ENCODE data around the gene FRG1.
"Not testable (repeated sequence)": the region's sequence is repeated elsewhere in the genome, so short reads cannot be mapped to it uniquely, and the experiment has no call there.

FRG1 gene

GRCh38 chr4:189940178-189941004, at the start of gene FRG1:
Gene FRG1 (plus strand): TSS chr4:189940872. CDS start chr4:189941010, 138 bp downstream.
- H3K4me3 ChIP-seq: peak within 1 kb of the TSS; percentile 95
- DNase-seq (ENCODE audit: low spot score): peak; percentile 98

GRCh38 chr4:189897667-189898066, 43.0 kb upstream of the FRG1 start:
- no peak for DNase-seq (ENCODE audit: low spot score)
- TF ChIP-seq CTCF (IDR thresholded peaks at IDR 0.05): no peak
- no peak overlapping the region for H3K27ac ChIP-seq
- H3K4me3 ChIP-seq: no peak overlapping the region

More at GRCh38 chr4:189940178-189941004, at the start of gene FRG1:
- peak within 1 kb of the TSS; percentile 80 to 93 for H3K27ac ChIP-seq
- TF ChIP-seq CTCF (IDR thresholded peaks at IDR 0.05): peak; percentile 66

GRCh38 chr4:189899481-189900015, 41.1 kb upstream of the FRG1 start:
- not testable (repeated sequence) for H3K4me3 ChIP-seq; H3K27ac ChIP-seq; DNase-seq (ENCODE audit: low spot score)

- not testable (repeated sequence) for H3K27ac ChIP-seq; DNase-seq (ENCODE audit: low spot score); H3K4me3 ChIP-seq
Observed at GRCh38 chr4:189904420-189905027, 36.1 kb upstream of the FRG1 start.

GRCh38 chr4:189912170-189912569, 28.5 kb upstream of the FRG1 start:
- no peak overlapping the region for H3K4me3 ChIP-seq
- TF ChIP-seq CTCF (IDR thresholded peaks at IDR 0.05): no peak
- H3K27ac ChIP-seq: no peak overlapping the region
- no peak for DNase-seq (ENCODE audit: low spot score)

- Histone ChIP-seq H3K4me3 (no peak overlapping the region), H3K27ac (no peak overlapping the region)
- no peak for TF ChIP-seq CTCF (IDR thresholded peaks at IDR 0.05)
Observed at GRCh38 chr4:189917161-189917891, 23.3 kb upstream of the FRG1 start.

GRCh38 chr4:189921058-189921457, 19.6 kb upstream of the FRG1 start:
- TF ChIP-seq CTCF (IDR thresholded peaks at IDR 0.05): no peak
- Histone ChIP-seq H3K27ac (no peak overlapping the region), H3K4me3 (no peak overlapping the region)
- no peak for DNase-seq (ENCODE audit: low spot score)

More at GRCh38 chr4:189917161-189917891, 23.3 kb upstream of the FRG1 start:
- DNase-seq (ENCODE audit: low spot score): no peak

- not testable (repeated sequence) for H3K4me3 ChIP-seq; H3K27ac ChIP-seq; DNase-seq (ENCODE audit: low spot score)
Observed at GRCh38 chr4:189926742-189927141, 13.9 kb upstream of the FRG1 start.
